SK-N-MC (cell line): ENCODE data around the gene RGS17.
"Not testable (repeated sequence)": the region's sequence is repeated elsewhere in the genome, so short reads cannot be mapped to it uniquely, and the experiment has no call there.

ENCODE experiments used
- DNase-seq: peaks from one replicate; pipeline ENCODE4 v3.0.0-alpha.2; 2011; ENCODE audit warnings: low read depth, low spot score
- H3K27ac ChIP-seq: fragments of 200-600 bp; sonication (generic); 2 replicates; pipeline ENCODE4 v1.5.1; 2016; ENCODE audit warnings: mixed run types
- H3K36me3 ChIP-seq: fragments of 200-600 bp; sonication (generic); 2 replicates; pipeline ENCODE4 v1.6.1; 2017; ENCODE audit warnings: antibody characterized with exemption, low read length, mixed read lengths; ENCODE audit not compliant: insufficient read depth
- H3K4me3 ChIP-seq: fragments of 200-600 bp; sonication (generic); 2 replicates; pipeline ENCODE4 v1.5.1; 2016
- H3K9ac ChIP-seq: fragments of 200-600 bp; sonication (generic); 2 replicates; pipeline ENCODE4 v1.8.0; 2017; ENCODE audit warnings: mixed run types, mixed read lengths; ENCODE audit not compliant: insufficient read length
- H3K9me3 ChIP-seq: fragments of 200-600 bp; sonication (generic); 2 replicates; pipeline ENCODE4 v1.6.1; 2017; ENCODE audit warnings: low read depth, mild to moderate bottlenecking, antibody characterized with exemption, low read length, moderate library complexity, mixed read lengths
- EZH2 ChIP-seq: fragments of 200-600 bp; sonication (generic); IDR thresholded peaks from one replicate; pipeline ENCODE4 v1.6.1; 2017; ENCODE audit warnings: antibody characterized with exemption
- FOXP2 ChIP-seq: optimal IDR thresholded peaks from 2 replicates; pipeline ENCODE3; 2011; ENCODE audit warnings: mild to moderate bottlenecking, moderate library complexity; ENCODE audit not compliant: insufficient read depth; ENCODE audit errors: extremely low read length, control extremely low read depth
- POLR2AphosphoS5 ChIP-seq: IDR thresholded peaks from 2 replicates; pipeline ENCODE4 v1.6.1; 2012; ENCODE audit warnings: mild to moderate bottlenecking, low read depth, low read length, borderline replicate concordance

The RGS17 gene

GRCh38 chr6:153130515-153131036, 506 bp downstream of the RGS17 start:
- H3K4me3 ChIP-seq, result peak overlapping the region; percentile 97
- no peak for TF ChIP-seq FOXP2
- TF ChIP-seq EZH2, result no peak
- no peak for TF ChIP-seq POLR2AphosphoS5
- no peaks in the 10 kb centered on the region for H3K36me3 ChIP-seq
- peak overlapping the region; percentile 37 for H3K9ac ChIP-seq
- H3K9me3 ChIP-seq, result no peaks in the 10 kb centered on the region; the same call in 1 of the 2 replicates
- DNase-seq, result no peak
- no peak overlapping the region for H3K27ac ChIP-seq

- Histone ChIP-seq H3K4me3 (peak overlapping the region; percentile 97), H3K27ac (no peak overlapping the region), H3K36me3 (no peaks in the 10 kb centered on the region), H3K9ac (peak overlapping the region; percentile 37), H3K9me3 (no peaks in the 10 kb centered on the region; the same call in 1 of the 2 replicates)
- TF ChIP-seq EZH2 (no peak), FOXP2 (no peak), POLR2AphosphoS5 (no peak)
- DNase-seq, result no peak
Observed at GRCh38 chr6:153129873-153130514, 1.1 kb downstream of the RGS17 start.

GRCh38 chr6:153126218-153126617, 4.9 kb downstream of the RGS17 start:
- TF ChIP-seq POLR2AphosphoS5 (no peak), EZH2 (no peak), FOXP2 (no peak)
- no peaks in the 10 kb centered on the region; the same call in 1 of the 2 replicates for H3K9me3 ChIP-seq

GRCh38 chr6:153125032-153125431, 6.0 kb downstream of the RGS17 start:
- Histone ChIP-seq H3K27ac (no peak overlapping the region), H3K9me3 (no peaks in the 10 kb centered on the region; the same call in 1 of the 2 replicates), H3K4me3 (no peak overlapping the region), H3K9ac (no peak overlapping the region), H3K36me3 (no peaks in the 10 kb centered on the region)
- TF ChIP-seq EZH2, result no peak
- no peak for TF ChIP-seq FOXP2
- TF ChIP-seq POLR2AphosphoS5, result no peak
- no peak for DNase-seq

More at GRCh38 chr6:153126218-153126617, 4.9 kb downstream of the RGS17 start:
- DNase-seq, result no peak
- Histone ChIP-seq H3K27ac (no peak overlapping the region), H3K4me3 (no peak overlapping the region), H3K36me3 (no peaks in the 10 kb centered on the region), H3K9ac (no peak overlapping the region)

- no peaks in the 10 kb centered on the region for H3K36me3 ChIP-seq
- TF ChIP-seq FOXP2, result no peak
- no peak for TF ChIP-seq POLR2AphosphoS5
- TF ChIP-seq EZH2, result no peak
- DNase-seq, result no peak
- no peak overlapping the region for H3K4me3 ChIP-seq
- H3K27ac ChIP-seq, result no peak overlapping the region
- H3K9ac ChIP-seq, result no peak overlapping the region
- no peaks in the 10 kb centered on the region; the same call in 1 of the 2 replicates for H3K9me3 ChIP-seq
Observed at GRCh38 chr6:153123801-153124200, 7.3 kb downstream of the RGS17 start.

- H3K4me3 ChIP-seq, result no peak overlapping the region
- no peak for TF ChIP-seq EZH2
- no peak for TF ChIP-seq POLR2AphosphoS5
- TF ChIP-seq FOXP2, result no peak
Observed at GRCh38 chr6:153121311-153121710, 9.8 kb downstream of the RGS17 start.

GRCh38 chr6:153117986-153118879, 12.8 kb downstream of the RGS17 start:
- H3K27ac ChIP-seq, result no peak overlapping the region
- H3K9ac ChIP-seq, result no peak overlapping the region
- DNase-seq, result no peak
- TF ChIP-seq FOXP2 (no peak), POLR2AphosphoS5 (no peak), EZH2 (no peak)
- no peak overlapping the region for H3K4me3 ChIP-seq
- no peaks in the 10 kb centered on the region for H3K9me3 ChIP-seq
- H3K36me3 ChIP-seq, result no peaks in the 10 kb centered on the region

More at GRCh38 chr6:153121311-153121710, 9.8 kb downstream of the RGS17 start:
- Histone ChIP-seq H3K9ac (no peak overlapping the region), H3K27ac (no peak overlapping the region), H3K9me3 (no peaks in the 10 kb centered on the region), H3K36me3 (no peaks in the 10 kb centered on the region)
- DNase-seq, result no peak

GRCh38 chr6:153111082-153111481, 20.0 kb downstream of the RGS17 start:
- not testable (repeated sequence) for H3K9me3 ChIP-seq, H3K9ac ChIP-seq, H3K4me3 ChIP-seq, H3K36me3 ChIP-seq, H3K27ac ChIP-seq, DNase-seq

GRCh38 chr6:153110612-153111011, 20.5 kb downstream of the RGS17 start:
- not testable (repeated sequence) for H3K27ac ChIP-seq, H3K9ac ChIP-seq, H3K36me3 ChIP-seq, DNase-seq, H3K4me3 ChIP-seq, H3K9me3 ChIP-seq
